Right forelimb (tissue), 1 donor: ENCODE results near the gene PAK1IP1.
"Not testable (repeated sequence)": the region's sequence is repeated elsewhere in the genome, so short reads cannot be mapped to it uniquely, and the experiment has no call there.

ENCODE experiments used
- DNase-seq: peaks from one replicate; pipeline ENCODE4 v3.0.0-alpha.2; 2018

Gene PAK1IP1

GRCh38 chr6:10692965-10693538 lies 1.7 kb upstream of the PAK1IP1 start:
- DNase-seq = no peak

- no peak for DNase-seq
Observed at GRCh38 chr6:10695086-10695657, 400 bp downstream of the PAK1IP1 start.

- DNase-seq = no peak
Observed at GRCh38 chr6:10696655-10697054, 1.9 kb downstream of the PAK1IP1 start.

- DNase-seq = no peak
Observed at GRCh38 chr6:10713962-10714361, 19.2 kb downstream of the PAK1IP1 start.

GRCh38 chr6:10719296-10719963 lies 24.7 kb downstream of the PAK1IP1 start:
- no peak for DNase-seq

- DNase-seq = peak; percentile 67
Observed at GRCh38 chr6:10719964-10720264, 25.1 kb downstream of the PAK1IP1 start.

GRCh38 chr6:10720265-10720959 lies 25.6 kb downstream of the PAK1IP1 start:
- DNase-seq = peak; percentile 70

GRCh38 chr6:10720960-10721849 lies 26.4 kb downstream of the PAK1IP1 start:
- not testable (repeated sequence) for DNase-seq

GRCh38 chr6:10721850-10722569 lies 27.2 kb downstream of the PAK1IP1 start:
- no peak for DNase-seq

GRCh38 chr6:10722570-10722819 lies 27.7 kb downstream of the PAK1IP1 start:
- DNase-seq = no peak

GRCh38 chr6:10722820-10723566 lies 28.2 kb downstream of the PAK1IP1 start, which contains the start of gene TMEM14C:
Gene TMEM14C, plus strand, starts transcription at chr6:10723070. Its CDS starts 1,544 bp downstream, at chr6:10724614.
- DNase-seq = peak; percentile 97

- DNase-seq = no peak
Observed at GRCh38 chr6:10723567-10723881, 28.8 kb downstream of the PAK1IP1 start.

- DNase-seq = no peak
Observed at GRCh38 chr6:10725044-10725443, 30.3 kb downstream of the PAK1IP1 start.

GRCh38 chr6:10725716-10726115 lies 30.9 kb downstream of the PAK1IP1 start:
- DNase-seq = no peak

- DNase-seq = no peak
Observed at GRCh38 chr6:10730254-10730653, 35.5 kb downstream of the PAK1IP1 start.

GRCh38 chr6:10733151-10733715 lies 38.5 kb downstream of the PAK1IP1 start:
- no peak for DNase-seq

- no peak for DNase-seq
Observed at GRCh38 chr6:10733863-10734262, 39.1 kb downstream of the PAK1IP1 start.

GRCh38 chr6:10736731-10737130 lies 42.0 kb downstream of the PAK1IP1 start:
- DNase-seq = no peak

- DNase-seq = no peak
Observed at GRCh38 chr6:10740061-10740460, 45.3 kb downstream of the PAK1IP1 start.

GRCh38 chr6:10741643-10742042 lies 46.9 kb downstream of the PAK1IP1 start:
- DNase-seq = not testable (repeated sequence)

- no peak for DNase-seq
Observed at GRCh38 chr6:10742251-10742650, 47.5 kb downstream of the PAK1IP1 start.

- no peak for DNase-seq
Observed at GRCh38 chr6:10743515-10743914, 48.7 kb downstream of the PAK1IP1 start.
